ENCODE data around the gene CTNND2.
"Not testable (repeated sequence)": the region's sequence is repeated elsewhere in the genome, so short reads cannot be mapped to it uniquely, and the experiment has no call there.

CTNND2 gene

GRCh38 chr5:11851965-11852716 lies 52.1 kb downstream of the CTNND2 start:
- H3K27me3 ChIP-seq, result no peaks in the 10 kb centered on the region
- no peak for DNase-seq
- no peak overlapping the region for H3K4me3 ChIP-seq (ENCODE audit: low read depth, low read length)
- TF ChIP-seq CTCF (IDR thresholded peaks at IDR 0.05; ENCODE audit: low read depth, low read length), result no peak
- no peaks in the 10 kb centered on the region for H3K4me1 ChIP-seq
- H3K36me3 ChIP-seq, result no peaks in the 10 kb centered on the region
- no peaks in the 10 kb centered on the region for H3K9me3 ChIP-seq

- Histone ChIP-seq H3K9me3 (no peaks in the 10 kb centered on the region), H3K27me3 (no peaks in the 10 kb centered on the region), H3K4me3 (ENCODE audit: low read depth, low read length) (no peak overlapping the region), H3K4me1 (no peaks in the 10 kb centered on the region), H3K36me3 (no peaks in the 10 kb centered on the region)
- DNase-seq, result no peak
- no peak for TF ChIP-seq CTCF (IDR thresholded peaks at IDR 0.05; ENCODE audit: low read depth, low read length)
Measured at GRCh38 chr5:11851416-11851815, 52.8 kb downstream of the CTNND2 start.

GRCh38 chr5:11828566-11828965 lies 75.7 kb downstream of the CTNND2 start:
- not testable (repeated sequence) for H3K4me3 ChIP-seq (ENCODE audit: low read depth, low read length); H3K9me3 ChIP-seq; DNase-seq; H3K36me3 ChIP-seq; H3K4me1 ChIP-seq; H3K27me3 ChIP-seq

GRCh38 chr5:11822598-11822997 lies 81.6 kb downstream of the CTNND2 start:
- TF ChIP-seq CTCF (IDR thresholded peaks at IDR 0.05; ENCODE audit: low read depth, low read length), result no peak
- no peaks in the 10 kb centered on the region for H3K4me1 ChIP-seq
- H3K4me3 ChIP-seq (ENCODE audit: low read depth, low read length), result no peak overlapping the region
- H3K27me3 ChIP-seq, result no peaks in the 10 kb centered on the region
- DNase-seq, result no peak
- H3K36me3 ChIP-seq, result no peaks in the 10 kb centered on the region
- H3K9me3 ChIP-seq, result no peaks in the 10 kb centered on the region

- H3K4me3 ChIP-seq (ENCODE audit: low read depth, low read length), result no peak overlapping the region
- H3K9me3 ChIP-seq, result no peaks in the 10 kb centered on the region
- no peaks in the 10 kb centered on the region for H3K27me3 ChIP-seq
- TF ChIP-seq CTCF (IDR thresholded peaks at IDR 0.05; ENCODE audit: low read depth, low read length), result no peak
- no peaks in the 10 kb centered on the region for H3K36me3 ChIP-seq
- DNase-seq, result no peak
- H3K4me1 ChIP-seq, result no peaks in the 10 kb centered on the region
Measured at GRCh38 chr5:11815916-11816315, 88.3 kb downstream of the CTNND2 start.

GRCh38 chr5:11815481-11815880 lies 88.8 kb downstream of the CTNND2 start:
- DNase-seq, result no peak
- no peak for TF ChIP-seq CTCF (IDR thresholded peaks at IDR 0.05; ENCODE audit: low read depth, low read length)
- H3K27me3 ChIP-seq, result no peaks in the 10 kb centered on the region
- no peaks in the 10 kb centered on the region for H3K36me3 ChIP-seq
- H3K4me1 ChIP-seq, result no peaks in the 10 kb centered on the region
- no peak overlapping the region for H3K4me3 ChIP-seq (ENCODE audit: low read depth, low read length)
- H3K9me3 ChIP-seq, result no peaks in the 10 kb centered on the region
